GM23338 (cell line): ENCODE results near the gene JOSD2. TPM values are rescaled to one million over a fixed set of nuclear protein-coding genes. Genes with fewer than 3 reads are reported as not detected.

Experiments
- ATAC-seq: fragments of 200-7000 bp; cut with Tn5 transposase; 3 replicates; pipeline ENCODE4 v1.9.1; 2020
- DNase-seq: peaks from one replicate; pipeline ENCODE4 v3.0.0-alpha.2; 2015; ENCODE audit warnings: low spot score
- H2AFZ ChIP-seq: fragments of 200-600 bp; sonication (generic); 2 replicates; pipeline ENCODE4 v1.8.0; 2016; ENCODE audit warnings: antibody characterized with exemption, mild to moderate bottlenecking, moderate library complexity
- H3F3A ChIP-seq: fragments of 200-600 bp; sonication (generic); replicated peaks from 2 replicates; pipeline ENCODE4 v1.8.0; 2017; ENCODE audit warnings: antibody characterized with exemption, mixed run types, low read depth
- H3K27ac ChIP-seq: fragments of 200-600 bp; sonication (generic); 2 replicates; pipeline ENCODE4 v1.6.1; 2016; ENCODE audit warnings: low read depth
- H3K27me3 ChIP-seq: fragments of 200-600 bp; sonication (generic); 2 replicates; pipeline ENCODE4 v1.8.0; 2016; ENCODE audit warnings: mild to moderate bottlenecking, mixed run types, moderate library complexity; ENCODE audit not compliant: insufficient read depth
- H3K36me3 ChIP-seq: fragments of 200-600 bp; sonication (generic); 2 replicates; pipeline ENCODE4 v1.8.0; 2016; ENCODE audit warnings: mild to moderate bottlenecking; ENCODE audit not compliant: insufficient read depth
- H3K4me1 ChIP-seq: fragments of 200-600 bp; sonication (generic); 2 replicates; pipeline ENCODE4 v1.8.0; 2016; ENCODE audit warnings: mild to moderate bottlenecking, moderate library complexity; ENCODE audit not compliant: insufficient read depth
- H3K4me2 ChIP-seq: fragments of 200-600 bp; sonication (generic); 2 replicates; pipeline ENCODE4 v1.7.1; 2017; ENCODE audit warnings: mixed run types
- H3K4me3 ChIP-seq: fragments of 200-600 bp; sonication (generic); 2 replicates; pipeline ENCODE4 v1.6.1; 2016; ENCODE audit warnings: mixed run types
- H3K79me2 ChIP-seq: fragments of 200-600 bp; sonication (generic); replicated peaks from 2 replicates; pipeline ENCODE4 v1.8.0; 2017; ENCODE audit warnings: mild to moderate bottlenecking; ENCODE audit not compliant: insufficient read depth
- H3K9me2 ChIP-seq: fragments of 200-600 bp; sonication (generic); 2 replicates; pipeline ENCODE4 v1.8.0; 2017; ENCODE audit not compliant: insufficient read depth
- H4K20me1 ChIP-seq: fragments of 200-600 bp; sonication (generic); replicated peaks from 2 replicates; pipeline ENCODE4 v1.8.0; 2017; ENCODE audit warnings: mild to moderate bottlenecking; ENCODE audit not compliant: insufficient read depth
- H3K27ac Mint-ChIP-seq: 2 replicates; pipeline ENCODE4 v1.8.0; 2020; ENCODE audit warnings: inconsistent platforms, mild to moderate bottlenecking, moderate library complexity, mixed read lengths
- H3K27me3 Mint-ChIP-seq: 3 replicates; pipeline ENCODE4 v1.8.0; 2022; ENCODE audit warnings: low read depth, mild to moderate bottlenecking, moderate library complexity, mixed read lengths, inconsistent platforms; ENCODE audit not compliant: insufficient read depth, poor library complexity
- H3K36me3 Mint-ChIP-seq: 3 replicates; pipeline ENCODE4 v1.8.0; 2021; ENCODE audit warnings: low read depth, mild to moderate bottlenecking, inconsistent platforms, moderate library complexity, mixed read lengths
- H3K4me1 Mint-ChIP-seq: 3 replicates; pipeline ENCODE4 v1.8.0; 2020; ENCODE audit warnings: mild to moderate bottlenecking, inconsistent platforms, mixed read lengths
- H3K4me3 Mint-ChIP-seq: 3 replicates; pipeline ENCODE4 v1.8.0; 2021; ENCODE audit warnings: moderate library complexity, mild to moderate bottlenecking, inconsistent platforms, mixed read lengths
- H3K9me3 Mint-ChIP-seq: 3 replicates; pipeline ENCODE4 v1.8.0; 2020; ENCODE audit warnings: moderate library complexity, mild to moderate bottlenecking, inconsistent platforms, mixed read lengths
- CREB1 ChIP-seq: fragments of 250-450 bp; sonication (Bioruptor Pico); IDR thresholded peaks from 2 replicates; pipeline ENCODE4 v1.5.0; 2020; ENCODE audit warnings: low read depth, mild to moderate bottlenecking, moderate library complexity
- CTCF ChIP-seq, 2 experiments: fragments of 200-600 bp in 1 of 2; sonication (generic) in 1 of 2; conservative IDR thresholded peaks; 2 replicates each; pipeline versions ENCODE4 v1.5.1 to v1.6.1; 2016 to 2017; ENCODE audit warnings: antibody characterized with exemption in 2 of 2, low read depth in 2 of 2, mild to moderate bottlenecking in 2 of 2, moderate library complexity in 1 of 2
- EZH2 ChIP-seq: fragments of 200-600 bp; sonication (generic); IDR thresholded peaks from one replicate; pipeline ENCODE4 v1.8.0; 2017; ENCODE audit warnings: antibody characterized with exemption, mild to moderate bottlenecking, low read depth; ENCODE audit not compliant: unreplicated experiment
- EZH2phosphoT487 ChIP-seq: fragments of 200-600 bp; sonication (generic); IDR thresholded peaks from one replicate; pipeline ENCODE4 v1.8.1; 2018; ENCODE audit warnings: antibody characterized with exemption; ENCODE audit not compliant: unreplicated experiment
- JUNB ChIP-seq: IDR thresholded peaks from one replicate; pipeline ENCODE4 v1.6.1; 2016; ENCODE audit warnings: antibody characterized with exemption; ENCODE audit not compliant: unreplicated experiment
- NANOG ChIP-seq: IDR thresholded peaks from 2 replicates; pipeline ENCODE4 v1.6.1; 2016; ENCODE audit warnings: antibody characterized with exemption, borderline replicate concordance
- POLR2AphosphoS5 ChIP-seq: IDR thresholded peaks from 2 replicates; pipeline ENCODE4 v1.6.1; 2016; ENCODE audit warnings: antibody characterized with exemption, low read depth
- STAT1 ChIP-seq: IDR thresholded peaks from one replicate; pipeline ENCODE4 v1.6.1; 2016; ENCODE audit warnings: antibody characterized with exemption; ENCODE audit not compliant: unreplicated experiment
- ZNF114 ChIP-seq: fragments of 250-450 bp; sonication (Bioruptor Pico); IDR thresholded peaks from 2 replicates; pipeline ENCODE4 v1.5.0; 2020; ENCODE audit warnings: mild to moderate bottlenecking, moderate library complexity
- ZNF331 ChIP-seq: fragments of 250-450 bp; sonication (Bioruptor Pico); IDR thresholded peaks from 2 replicates; pipeline ENCODE4 v1.5.0; 2020; ENCODE audit warnings: low read depth, mild to moderate bottlenecking, moderate library complexity
- polyA plus RNA-seq: library from polyadenylated mRNA; unstranded; fragments of >200 nt; fragmentation: Nextera tagmentation; extraction: Ambion mirVana; gene quantifications from 2 replicates; pipeline ENCODE4 v1.2.1, GENCODE V29; 2016
- total RNA-seq: library from RNA; depleted of rRNA; stranded (reverse); fragments of >200 nt; shearing (Covaris generic); gene quantifications from 2 replicates; pipeline ENCODE4 v1.2.3, GENCODE V29; 2014
- TF ChIP-seq, protein P1 (sequence below): fragments of 250-450 bp; sonication (Bioruptor Pico); IDR thresholded peaks from 2 replicates; pipeline ENCODE4 v1.5.0; 2020; ENCODE audit warnings: mild to moderate bottlenecking, moderate library complexity
- TF ChIP-seq, protein P2 (sequence below): IDR thresholded peaks from 2 replicates; pipeline ENCODE4 v1.6.1; 2016; ENCODE audit warnings: antibody characterized with exemption
- TF ChIP-seq, protein P3 (sequence below): IDR thresholded peaks from one replicate; pipeline ENCODE4 v1.6.1; 2018; ENCODE audit warnings: antibody characterized with exemption; ENCODE audit not compliant: unreplicated experiment

The JOSD2 gene
- total and polyA plus RNA-seq, 2 experiments from 2014 or later = 3.3 to 5.8 TPM

GRCh38 chr19:50542943-50543342, 32.0 kb upstream of the JOSD2 start:
- Histone ChIP-seq H4K20me1 (no peaks in the 10 kb centered on the region; the same call in 1 of the 2 replicates), H3K36me3 (no peaks in the 10 kb centered on the region), H3K27ac (no peak overlapping the region), H3K79me2 (no peaks in the 10 kb centered on the region), H3K4me2 (no peak overlapping the region), H3K4me3 (no peak overlapping the region), H2AFZ (no peak overlapping the region), H3K4me1 (peaks cover 6% of the 10 kb centered on the region; the same call in 1 of the 2 replicates), H3K27me3 (no peaks in the 10 kb centered on the region), H3K9me2 (no peaks in the 10 kb centered on the region), H3F3A (no peaks in the 10 kb centered on the region)
- H3K27me3 Mint-ChIP-seq = peaks cover 4% of the 10 kb centered on the region
- TF ChIP-seq, protein P1, sequence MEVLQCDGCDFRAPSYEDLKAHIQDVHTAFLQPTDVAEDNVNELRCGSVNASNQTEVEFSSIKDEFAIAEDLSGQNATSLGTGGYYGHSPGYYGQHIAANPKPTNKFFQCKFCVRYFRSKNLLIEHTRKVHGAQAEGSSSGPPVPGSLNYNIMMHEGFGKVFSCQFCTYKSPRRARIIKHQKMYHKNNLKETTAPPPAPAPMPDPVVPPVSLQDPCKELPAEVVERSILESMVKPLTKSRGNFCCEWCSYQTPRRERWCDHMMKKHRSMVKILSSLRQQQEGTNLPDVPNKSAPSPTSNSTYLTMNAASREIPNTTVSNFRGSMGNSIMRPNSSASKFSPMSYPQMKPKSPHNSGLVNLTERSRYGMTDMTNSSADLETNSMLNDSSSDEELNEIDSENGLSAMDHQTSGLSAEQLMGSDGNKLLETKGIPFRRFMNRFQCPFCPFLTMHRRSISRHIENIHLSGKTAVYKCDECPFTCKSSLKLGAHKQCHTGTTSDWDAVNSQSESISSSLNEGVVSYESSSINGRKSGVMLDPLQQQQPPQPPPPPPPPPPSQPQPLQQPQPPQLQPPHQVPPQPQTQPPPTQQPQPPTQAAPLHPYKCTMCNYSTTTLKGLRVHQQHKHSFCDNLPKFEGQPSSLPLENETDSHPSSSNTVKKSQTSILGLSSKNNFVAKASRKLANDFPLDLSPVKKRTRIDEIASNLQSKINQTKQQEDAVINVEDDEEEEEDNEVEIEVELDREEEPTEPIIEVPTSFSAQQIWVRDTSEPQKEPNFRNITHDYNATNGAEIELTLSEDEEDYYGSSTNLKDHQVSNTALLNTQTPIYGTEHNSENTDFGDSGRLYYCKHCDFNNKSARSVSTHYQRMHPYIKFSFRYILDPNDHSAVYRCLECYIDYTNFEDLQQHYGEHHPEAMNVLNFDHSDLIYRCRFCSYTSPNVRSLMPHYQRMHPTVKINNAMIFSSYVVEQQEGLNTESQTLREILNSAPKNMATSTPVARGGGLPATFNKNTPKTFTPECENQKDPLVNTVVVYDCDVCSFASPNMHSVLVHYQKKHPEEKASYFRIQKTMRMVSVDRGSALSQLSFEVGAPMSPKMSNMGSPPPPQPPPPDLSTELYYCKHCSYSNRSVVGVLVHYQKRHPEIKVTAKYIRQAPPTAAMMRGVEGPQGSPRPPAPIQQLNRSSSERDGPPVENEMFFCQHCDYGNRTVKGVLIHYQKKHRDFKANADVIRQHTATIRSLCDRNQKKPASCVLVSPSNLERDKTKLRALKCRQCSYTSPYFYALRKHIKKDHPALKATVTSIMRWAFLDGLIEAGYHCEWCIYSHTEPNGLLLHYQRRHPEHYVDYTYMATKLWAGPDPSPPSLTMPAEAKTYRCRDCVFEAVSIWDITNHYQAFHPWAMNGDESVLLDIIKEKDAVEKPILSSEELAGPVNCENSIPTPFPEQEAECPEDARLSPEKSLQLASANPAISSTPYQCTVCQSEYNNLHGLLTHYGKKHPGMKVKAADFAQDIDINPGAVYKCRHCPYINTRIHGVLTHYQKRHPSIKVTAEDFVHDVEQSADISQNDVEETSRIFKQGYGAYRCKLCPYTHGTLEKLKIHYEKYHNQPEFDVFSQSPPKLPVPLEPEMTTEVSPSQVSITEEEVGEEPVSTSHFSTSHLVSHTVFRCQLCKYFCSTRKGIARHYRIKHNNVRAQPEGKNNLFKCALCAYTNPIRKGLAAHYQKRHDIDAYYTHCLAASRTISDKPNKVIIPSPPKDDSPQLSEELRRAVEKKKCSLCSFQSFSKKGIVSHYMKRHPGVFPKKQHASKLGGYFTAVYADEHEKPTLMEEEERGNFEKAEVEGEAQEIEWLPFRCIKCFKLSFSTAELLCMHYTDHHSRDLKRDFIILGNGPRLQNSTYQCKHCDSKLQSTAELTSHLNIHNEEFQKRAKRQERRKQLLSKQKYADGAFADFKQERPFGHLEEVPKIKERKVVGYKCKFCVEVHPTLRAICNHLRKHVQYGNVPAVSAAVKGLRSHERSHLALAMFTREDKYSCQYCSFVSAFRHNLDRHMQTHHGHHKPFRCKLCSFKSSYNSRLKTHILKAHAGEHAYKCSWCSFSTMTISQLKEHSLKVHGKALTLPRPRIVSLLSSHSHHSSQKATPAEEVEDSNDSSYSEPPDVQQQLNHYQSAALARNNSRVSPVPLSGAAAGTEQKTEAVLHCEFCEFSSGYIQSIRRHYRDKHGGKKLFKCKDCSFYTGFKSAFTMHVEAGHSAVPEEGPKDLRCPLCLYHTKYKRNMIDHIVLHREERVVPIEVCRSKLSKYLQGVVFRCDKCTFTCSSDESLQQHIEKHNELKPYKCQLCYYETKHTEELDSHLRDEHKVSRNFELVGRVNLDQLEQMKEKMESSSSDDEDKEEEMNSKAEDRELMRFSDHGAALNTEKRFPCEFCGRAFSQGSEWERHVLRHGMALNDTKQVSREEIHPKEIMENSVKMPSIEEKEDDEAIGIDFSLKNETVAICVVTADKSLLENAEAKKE = no peak
- TF ChIP-seq STAT1 = no peak
- no peak for TF ChIP-seq EZH2
- TF ChIP-seq NANOG = no peak
- no peak for TF ChIP-seq JUNB
- no peak for TF ChIP-seq CTCF (conservative IDR thresholded peaks at IDR 0.05; ENCODE audit: low read depth in 2 of 2)
- no peak for TF ChIP-seq ZNF331
- TF ChIP-seq, protein P2, sequence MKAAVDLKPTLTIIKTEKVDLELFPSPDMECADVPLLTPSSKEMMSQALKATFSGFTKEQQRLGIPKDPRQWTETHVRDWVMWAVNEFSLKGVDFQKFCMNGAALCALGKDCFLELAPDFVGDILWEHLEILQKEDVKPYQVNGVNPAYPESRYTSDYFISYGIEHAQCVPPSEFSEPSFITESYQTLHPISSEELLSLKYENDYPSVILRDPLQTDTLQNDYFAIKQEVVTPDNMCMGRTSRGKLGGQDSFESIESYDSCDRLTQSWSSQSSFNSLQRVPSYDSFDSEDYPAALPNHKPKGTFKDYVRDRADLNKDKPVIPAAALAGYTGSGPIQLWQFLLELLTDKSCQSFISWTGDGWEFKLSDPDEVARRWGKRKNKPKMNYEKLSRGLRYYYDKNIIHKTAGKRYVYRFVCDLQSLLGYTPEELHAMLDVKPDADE = no peak
- TF ChIP-seq, protein P3, sequence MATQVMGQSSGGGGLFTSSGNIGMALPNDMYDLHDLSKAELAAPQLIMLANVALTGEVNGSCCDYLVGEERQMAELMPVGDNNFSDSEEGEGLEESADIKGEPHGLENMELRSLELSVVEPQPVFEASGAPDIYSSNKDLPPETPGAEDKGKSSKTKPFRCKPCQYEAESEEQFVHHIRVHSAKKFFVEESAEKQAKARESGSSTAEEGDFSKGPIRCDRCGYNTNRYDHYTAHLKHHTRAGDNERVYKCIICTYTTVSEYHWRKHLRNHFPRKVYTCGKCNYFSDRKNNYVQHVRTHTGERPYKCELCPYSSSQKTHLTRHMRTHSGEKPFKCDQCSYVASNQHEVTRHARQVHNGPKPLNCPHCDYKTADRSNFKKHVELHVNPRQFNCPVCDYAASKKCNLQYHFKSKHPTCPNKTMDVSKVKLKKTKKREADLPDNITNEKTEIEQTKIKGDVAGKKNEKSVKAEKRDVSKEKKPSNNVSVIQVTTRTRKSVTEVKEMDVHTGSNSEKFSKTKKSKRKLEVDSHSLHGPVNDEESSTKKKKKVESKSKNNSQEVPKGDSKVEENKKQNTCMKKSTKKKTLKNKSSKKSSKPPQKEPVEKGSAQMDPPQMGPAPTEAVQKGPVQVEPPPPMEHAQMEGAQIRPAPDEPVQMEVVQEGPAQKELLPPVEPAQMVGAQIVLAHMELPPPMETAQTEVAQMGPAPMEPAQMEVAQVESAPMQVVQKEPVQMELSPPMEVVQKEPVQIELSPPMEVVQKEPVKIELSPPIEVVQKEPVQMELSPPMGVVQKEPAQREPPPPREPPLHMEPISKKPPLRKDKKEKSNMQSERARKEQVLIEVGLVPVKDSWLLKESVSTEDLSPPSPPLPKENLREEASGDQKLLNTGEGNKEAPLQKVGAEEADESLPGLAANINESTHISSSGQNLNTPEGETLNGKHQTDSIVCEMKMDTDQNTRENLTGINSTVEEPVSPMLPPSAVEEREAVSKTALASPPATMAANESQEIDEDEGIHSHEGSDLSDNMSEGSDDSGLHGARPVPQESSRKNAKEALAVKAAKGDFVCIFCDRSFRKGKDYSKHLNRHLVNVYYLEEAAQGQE = no peak
- TF ChIP-seq CREB1 (CRISPR knock-in tag) = no peak
- no peak for TF ChIP-seq ZNF114
- TF ChIP-seq EZH2phosphoT487 = no peak
- no peak for TF ChIP-seq POLR2AphosphoS5
- peaks cover 31% of the 10 kb centered on the region for H3K36me3 Mint-ChIP-seq
- H3K27ac Mint-ChIP-seq = no peak overlapping the region
- ATAC-seq (no peak), DNase-seq (no peak)
- H3K4me1 Mint-ChIP-seq = no peaks in the 10 kb centered on the region
- no peak overlapping the region for H3K4me3 Mint-ChIP-seq
- peaks cover 94% of the 10 kb centered on the region for H3K9me3 Mint-ChIP-seq
